ENCODE measurements around the gene ZKSCAN8.
A peak's percentile ranks its signal among the peaks of the same experiment; 100 is the strongest.

ZKSCAN8 gene

GRCh38 chr6:28142446-28142845, 763 bp downstream of the ZKSCAN8 start:
- Histone ChIP-seq H3K27me3 (ENCODE audit: control insufficient read depth, insufficient read depth, low read length) (peaks cover 19% of the 10 kb centered on the region), H3K4me1 (ENCODE audit: control insufficient read depth, insufficient read depth, low read length) (peaks cover 6% of the 10 kb centered on the region), H3K9me3 (ENCODE audit: control insufficient read depth, insufficient read depth, low read length) (no peaks in the 10 kb centered on the region), H3K9ac (ENCODE audit: low read depth, low read length) (peak overlapping the region; percentile 87), H3K4me3 (ENCODE audit: low read depth, low read length) (peak overlapping the region; percentile 93), H3K36me3 (ENCODE audit: control insufficient read depth, insufficient read depth, low read length) (no peaks in the 10 kb centered on the region)

GRCh38 chr6:28145231-28145630, 3.5 kb downstream of the ZKSCAN8 start:
- peaks cover 10% of the 10 kb centered on the region for H3K27me3 ChIP-seq (ENCODE audit: control insufficient read depth, insufficient read depth, low read length)
- H3K4me3 ChIP-seq (ENCODE audit: low read depth, low read length), result no peak overlapping the region
- peaks cover 5% of the 10 kb centered on the region for H3K36me3 ChIP-seq (ENCODE audit: control insufficient read depth, insufficient read depth, low read length)
- H3K9ac ChIP-seq (ENCODE audit: low read depth, low read length), result no peak overlapping the region
- H3K4me1 ChIP-seq (ENCODE audit: control insufficient read depth, insufficient read depth, low read length), result no peaks in the 10 kb centered on the region
- no peaks in the 10 kb centered on the region for H3K9me3 ChIP-seq (ENCODE audit: control insufficient read depth, insufficient read depth, low read length)

- Histone ChIP-seq H3K9me3 (ENCODE audit: control insufficient read depth, insufficient read depth, low read length) (no peaks in the 10 kb centered on the region), H3K36me3 (ENCODE audit: control insufficient read depth, insufficient read depth, low read length) (peaks cover 17% of the 10 kb centered on the region), H3K9ac (ENCODE audit: low read depth, low read length) (no peak overlapping the region), H3K27me3 (ENCODE audit: control insufficient read depth, insufficient read depth, low read length) (no peaks in the 10 kb centered on the region), H3K4me1 (ENCODE audit: control insufficient read depth, insufficient read depth, low read length) (no peaks in the 10 kb centered on the region), H3K4me3 (ENCODE audit: low read depth, low read length) (no peak overlapping the region)
Observed at GRCh38 chr6:28152531-28152930, 10.8 kb downstream of the ZKSCAN8 start.

- Histone ChIP-seq H3K27me3 (ENCODE audit: control insufficient read depth, insufficient read depth, low read length) (no peaks in the 10 kb centered on the region), H3K9ac (ENCODE audit: low read depth, low read length) (no peak overlapping the region), H3K4me3 (ENCODE audit: low read depth, low read length) (no peak overlapping the region), H3K36me3 (ENCODE audit: control insufficient read depth, insufficient read depth, low read length) (peaks cover 13% of the 10 kb centered on the region), H3K4me1 (ENCODE audit: control insufficient read depth, insufficient read depth, low read length) (no peaks in the 10 kb centered on the region), H3K9me3 (ENCODE audit: control insufficient read depth, insufficient read depth, low read length) (no peaks in the 10 kb centered on the region)
Observed at GRCh38 chr6:28153546-28153945, 11.9 kb downstream of the ZKSCAN8 start.

DNA sequence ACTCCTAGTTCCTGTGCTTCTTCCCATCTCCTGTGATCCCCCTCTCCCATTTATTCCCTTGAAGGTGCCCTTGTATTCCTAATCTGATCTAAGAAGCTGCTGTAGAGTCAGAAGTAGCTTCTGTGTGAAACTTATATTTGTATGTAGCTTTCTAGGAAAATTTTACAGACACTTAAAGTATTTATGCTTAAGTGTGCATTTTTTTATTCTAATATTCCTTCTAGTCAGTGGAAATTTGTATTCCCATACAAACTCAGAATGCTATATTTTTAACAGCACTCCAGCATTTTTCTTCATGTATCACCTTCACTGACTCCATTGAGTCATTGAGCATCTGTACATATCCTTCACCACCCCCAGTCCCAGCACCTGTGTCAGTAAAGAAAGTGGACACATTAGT, 12.7 kb downstream of the ZKSCAN8 start:
- Histone ChIP-seq H3K9me3 (ENCODE audit: control insufficient read depth, insufficient read depth, low read length) (no peaks in the 10 kb centered on the region), H3K9ac (ENCODE audit: low read depth, low read length) (no peak overlapping the region), H3K4me1 (ENCODE audit: control insufficient read depth, insufficient read depth, low read length) (no peaks in the 10 kb centered on the region), H3K27me3 (ENCODE audit: control insufficient read depth, insufficient read depth, low read length) (no peaks in the 10 kb centered on the region), H3K36me3 (ENCODE audit: control insufficient read depth, insufficient read depth, low read length) (peaks cover 12% of the 10 kb centered on the region), H3K4me3 (ENCODE audit: low read depth, low read length) (no peak overlapping the region)

- Histone ChIP-seq H3K36me3 (ENCODE audit: control insufficient read depth, insufficient read depth, low read length) (peaks cover under 1% of the 10 kb centered on the region), H3K27me3 (ENCODE audit: control insufficient read depth, insufficient read depth, low read length) (peaks cover 3% of the 10 kb centered on the region), H3K9ac (ENCODE audit: low read depth, low read length) (no peak overlapping the region), H3K4me3 (ENCODE audit: low read depth, low read length) (no peak overlapping the region), H3K4me1 (ENCODE audit: control insufficient read depth, insufficient read depth, low read length) (no peaks in the 10 kb centered on the region), H3K9me3 (ENCODE audit: control insufficient read depth, insufficient read depth, low read length) (no peaks in the 10 kb centered on the region)
Observed at GRCh38 chr6:28158318-28158717, 16.6 kb downstream of the ZKSCAN8 start.

- Histone ChIP-seq H3K9ac (ENCODE audit: low read depth, low read length) (no peak overlapping the region), H3K36me3 (ENCODE audit: control insufficient read depth, insufficient read depth, low read length) (no peaks in the 10 kb centered on the region), H3K4me1 (ENCODE audit: control insufficient read depth, insufficient read depth, low read length) (no peaks in the 10 kb centered on the region), H3K27me3 (ENCODE audit: control insufficient read depth, insufficient read depth, low read length) (peaks cover 3% of the 10 kb centered on the region), H3K4me3 (ENCODE audit: low read depth, low read length) (no peak overlapping the region), H3K9me3 (ENCODE audit: control insufficient read depth, insufficient read depth, low read length) (no peaks in the 10 kb centered on the region)
Observed at GRCh38 chr6:28159029-28159607, 17.4 kb downstream of the ZKSCAN8 start.

GRCh38 chr6:28160233-28160632, 18.6 kb downstream of the ZKSCAN8 start:
- Histone ChIP-seq H3K36me3 (ENCODE audit: control insufficient read depth, insufficient read depth, low read length) (no peaks in the 10 kb centered on the region), H3K9me3 (ENCODE audit: control insufficient read depth, insufficient read depth, low read length) (no peaks in the 10 kb centered on the region), H3K4me1 (ENCODE audit: control insufficient read depth, insufficient read depth, low read length) (no peaks in the 10 kb centered on the region), H3K27me3 (ENCODE audit: control insufficient read depth, insufficient read depth, low read length) (peaks cover 5% of the 10 kb centered on the region), H3K9ac (ENCODE audit: low read depth, low read length) (no peak overlapping the region), H3K4me3 (ENCODE audit: low read depth, low read length) (no peak overlapping the region)

- peak overlapping the region; percentile 91 for H3K4me3 ChIP-seq (ENCODE audit: low read depth, low read length)
- no peaks in the 10 kb centered on the region for H3K4me1 ChIP-seq (ENCODE audit: control insufficient read depth, insufficient read depth, low read length)
- H3K9ac ChIP-seq (ENCODE audit: low read depth, low read length), result peak overlapping the region; percentile 41
- H3K36me3 ChIP-seq (ENCODE audit: control insufficient read depth, insufficient read depth, low read length), result no peaks in the 10 kb centered on the region
- H3K27me3 ChIP-seq (ENCODE audit: control insufficient read depth, insufficient read depth, low read length), result peaks cover 5% of the 10 kb centered on the region
- H3K9me3 ChIP-seq (ENCODE audit: control insufficient read depth, insufficient read depth, low read length), result no peaks in the 10 kb centered on the region
Observed at GRCh38 chr6:28161410-28162079, 19.9 kb downstream of the ZKSCAN8 start.

- Histone ChIP-seq H3K4me3 (ENCODE audit: low read depth, low read length) (no peak overlapping the region), H3K27me3 (ENCODE audit: control insufficient read depth, insufficient read depth, low read length) (peaks cover 5% of the 10 kb centered on the region), H3K9ac (ENCODE audit: low read depth, low read length) (no peak overlapping the region), H3K9me3 (ENCODE audit: control insufficient read depth, insufficient read depth, low read length) (no peaks in the 10 kb centered on the region), H3K4me1 (ENCODE audit: control insufficient read depth, insufficient read depth, low read length) (no peaks in the 10 kb centered on the region), H3K36me3 (ENCODE audit: control insufficient read depth, insufficient read depth, low read length) (no peaks in the 10 kb centered on the region)
Observed at GRCh38 chr6:28165563-28165962, 23.9 kb downstream of the ZKSCAN8 start.

DNA sequence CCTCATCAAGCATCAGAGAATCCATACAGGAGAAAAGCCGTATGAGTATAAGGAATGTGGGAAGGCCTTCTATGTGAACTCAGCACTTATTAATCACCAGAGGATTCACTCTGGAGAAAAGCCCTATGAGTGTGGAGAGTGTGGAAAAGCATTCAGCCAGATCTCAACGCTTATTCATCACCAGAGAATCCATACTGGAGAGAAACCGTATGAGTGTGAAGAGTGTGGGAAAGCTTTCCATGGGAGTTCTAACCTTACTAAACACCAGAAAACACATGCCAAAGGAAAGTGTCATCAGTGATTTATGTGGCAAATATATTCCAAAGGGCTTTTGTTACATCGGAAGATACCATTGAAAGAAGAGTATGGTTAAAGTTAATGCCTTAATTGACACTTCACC, 25.4 kb downstream of the ZKSCAN8 start:
- Histone ChIP-seq H3K36me3 (ENCODE audit: control insufficient read depth, insufficient read depth, low read length) (no peaks in the 10 kb centered on the region), H3K4me1 (ENCODE audit: control insufficient read depth, insufficient read depth, low read length) (no peaks in the 10 kb centered on the region), H3K9ac (ENCODE audit: low read depth, low read length) (no peak overlapping the region), H3K4me3 (ENCODE audit: low read depth, low read length) (no peak overlapping the region), H3K27me3 (ENCODE audit: control insufficient read depth, insufficient read depth, low read length) (peaks cover 5% of the 10 kb centered on the region), H3K9me3 (ENCODE audit: control insufficient read depth, insufficient read depth, low read length) (no peaks in the 10 kb centered on the region)

GRCh38 chr6:28167926-28168325, 26.2 kb downstream of the ZKSCAN8 start:
- peaks cover 5% of the 10 kb centered on the region for H3K27me3 ChIP-seq (ENCODE audit: control insufficient read depth, insufficient read depth, low read length)
- H3K4me3 ChIP-seq (ENCODE audit: low read depth, low read length), result no peak overlapping the region
- no peaks in the 10 kb centered on the region for H3K4me1 ChIP-seq (ENCODE audit: control insufficient read depth, insufficient read depth, low read length)
- no peak overlapping the region for H3K9ac ChIP-seq (ENCODE audit: low read depth, low read length)
- no peaks in the 10 kb centered on the region for H3K9me3 ChIP-seq (ENCODE audit: control insufficient read depth, insufficient read depth, low read length)
- H3K36me3 ChIP-seq (ENCODE audit: control insufficient read depth, insufficient read depth, low read length), result no peaks in the 10 kb centered on the region
